Measurements from ENCODE around the gene ZFPM1.

The ZFPM1 gene

GRCh38 chr16:88532434-88533241 is 79.6 kb downstream of the ZFPM1 start:
- DNase-seq, result no peak

GRCh38 chr16:88533381-88533917 is 80.4 kb downstream of the ZFPM1 start:
- no peak for DNase-seq

DNA sequence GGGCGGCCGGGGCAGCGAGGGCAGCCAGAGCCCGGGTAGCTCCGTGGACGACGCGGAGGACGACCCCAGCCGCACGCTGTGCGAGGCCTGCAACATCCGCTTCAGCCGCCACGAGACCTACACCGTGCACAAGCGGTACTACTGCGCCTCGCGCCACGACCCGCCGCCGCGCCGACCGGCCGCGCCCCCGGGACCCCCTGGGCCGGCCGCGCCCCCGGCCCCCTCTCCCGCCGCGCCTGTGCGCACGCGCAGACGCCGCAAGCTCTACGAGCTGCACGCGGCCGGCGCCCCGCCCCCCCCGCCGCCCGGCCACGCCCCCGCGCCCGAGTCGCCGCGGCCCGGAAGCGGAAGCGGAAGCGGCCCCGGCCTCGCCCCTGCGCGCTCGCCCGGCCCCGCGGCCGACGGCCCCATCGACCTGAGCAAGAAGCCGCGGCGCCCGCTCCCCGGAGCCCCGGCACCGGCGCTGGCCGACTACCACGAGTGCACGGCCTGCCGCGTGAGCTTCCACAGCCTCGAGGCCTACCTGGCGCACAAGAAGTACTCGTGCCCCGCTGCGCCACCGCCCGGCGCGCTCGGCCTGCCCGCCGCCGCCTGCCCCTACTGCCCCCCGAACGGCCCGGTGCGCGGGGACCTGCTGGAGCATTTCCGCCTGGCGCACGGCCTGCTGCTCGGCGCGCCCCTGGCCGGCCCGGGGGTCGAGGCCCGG is 81.0 kb downstream of the ZFPM1 start:
- DNase-seq, result peak; percentile 77

DNA sequence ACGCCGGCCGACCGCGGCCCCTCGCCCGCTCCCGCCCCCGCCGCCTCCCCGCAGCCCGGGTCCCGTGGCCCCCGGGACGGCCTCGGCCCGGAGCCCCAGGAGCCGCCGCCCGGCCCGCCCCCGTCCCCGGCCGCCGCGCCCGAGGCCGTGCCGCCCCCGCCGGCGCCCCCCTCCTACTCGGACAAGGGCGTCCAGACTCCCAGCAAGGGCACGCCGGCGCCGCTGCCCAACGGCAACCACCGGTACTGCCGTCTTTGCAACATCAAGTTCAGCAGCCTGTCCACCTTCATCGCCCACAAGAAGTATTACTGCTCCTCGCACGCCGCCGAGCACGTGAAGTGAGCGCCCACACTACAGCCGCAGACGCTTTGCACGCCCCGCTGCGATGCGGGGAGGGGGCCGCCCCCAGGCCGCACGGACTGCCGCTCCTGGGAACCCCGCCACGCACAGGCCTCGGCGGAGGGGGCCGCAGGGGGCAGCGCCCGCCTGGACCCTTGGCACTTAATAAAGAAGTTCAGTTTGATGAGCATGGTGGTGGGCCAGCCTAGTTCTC is 81.6 kb downstream of the ZFPM1 start:
- DNase-seq, result no peak

DNA sequence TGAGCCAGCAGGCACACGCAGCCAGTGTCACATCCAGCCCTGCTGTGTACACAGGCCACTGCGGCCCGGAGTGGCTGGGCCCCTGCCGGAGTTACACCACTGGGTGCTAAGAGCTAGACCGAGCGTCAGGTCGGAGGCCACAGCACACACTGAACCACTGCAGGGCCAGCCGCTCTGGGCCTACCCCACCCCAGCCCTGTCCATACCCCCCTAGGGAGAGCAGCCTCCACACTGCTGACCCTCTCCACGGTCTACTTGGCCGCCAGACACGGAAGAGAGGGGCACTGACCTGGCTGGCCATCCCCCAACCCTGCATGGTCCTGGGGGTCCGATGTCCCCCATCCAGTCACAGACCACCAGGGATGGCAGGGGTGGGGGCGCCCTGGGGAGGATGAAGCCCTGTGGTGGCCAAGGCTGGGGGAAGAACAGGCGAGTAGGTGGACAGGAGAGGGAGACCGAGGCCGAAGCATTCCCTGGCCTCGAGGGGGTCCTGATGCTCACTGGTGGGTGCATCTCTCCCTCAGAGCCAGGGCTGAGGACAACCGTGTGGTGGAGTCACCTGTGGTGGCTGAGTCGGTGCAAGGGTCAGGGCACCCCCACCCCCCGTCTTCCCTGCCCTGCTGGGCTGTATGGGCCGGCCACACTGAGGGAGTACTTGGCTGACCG is 82.2 kb downstream of the ZFPM1 start:
- DNase-seq, result no peak

DNA sequence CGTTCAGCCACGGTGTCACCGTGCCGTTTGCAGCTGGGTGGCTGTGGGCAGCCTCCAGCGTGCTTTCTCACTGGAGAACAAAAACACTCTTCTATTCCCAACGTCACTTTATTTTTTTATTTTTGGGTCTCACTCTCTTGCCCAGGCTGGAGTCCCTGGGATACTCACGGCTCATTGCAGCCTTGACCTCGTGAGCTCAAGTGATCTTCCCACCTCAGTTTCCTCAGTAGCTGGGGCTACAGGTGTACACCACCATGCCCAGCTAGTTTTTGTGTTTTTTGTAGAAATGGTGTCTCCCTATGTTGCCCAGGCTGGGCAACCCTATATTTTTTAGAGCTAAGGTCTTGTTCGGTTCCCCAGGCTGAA is 82.8 kb downstream of the ZFPM1 start:
- no peak for DNase-seq

DNA sequence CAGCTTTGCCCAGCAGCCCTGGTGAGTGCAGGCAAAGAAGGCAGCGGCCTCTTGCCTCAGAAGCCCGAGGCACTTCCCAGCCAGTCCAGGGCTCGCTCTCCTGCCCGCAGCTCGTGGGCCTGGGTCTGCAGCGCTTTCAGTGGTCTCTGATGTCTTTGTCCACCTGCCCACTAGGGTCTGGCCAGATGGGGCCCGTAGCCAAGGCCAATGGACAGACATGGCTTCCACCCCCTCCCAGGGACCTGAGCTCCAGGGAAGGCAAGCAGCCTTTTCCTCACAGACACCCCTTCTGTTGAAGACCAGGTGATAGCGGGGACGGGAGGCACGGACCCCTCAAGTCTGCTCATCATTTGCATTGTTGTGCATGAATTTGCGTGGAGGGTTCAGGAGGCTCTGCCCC is 83.4 kb downstream of the ZFPM1 start:
- no peak for DNase-seq

DNA sequence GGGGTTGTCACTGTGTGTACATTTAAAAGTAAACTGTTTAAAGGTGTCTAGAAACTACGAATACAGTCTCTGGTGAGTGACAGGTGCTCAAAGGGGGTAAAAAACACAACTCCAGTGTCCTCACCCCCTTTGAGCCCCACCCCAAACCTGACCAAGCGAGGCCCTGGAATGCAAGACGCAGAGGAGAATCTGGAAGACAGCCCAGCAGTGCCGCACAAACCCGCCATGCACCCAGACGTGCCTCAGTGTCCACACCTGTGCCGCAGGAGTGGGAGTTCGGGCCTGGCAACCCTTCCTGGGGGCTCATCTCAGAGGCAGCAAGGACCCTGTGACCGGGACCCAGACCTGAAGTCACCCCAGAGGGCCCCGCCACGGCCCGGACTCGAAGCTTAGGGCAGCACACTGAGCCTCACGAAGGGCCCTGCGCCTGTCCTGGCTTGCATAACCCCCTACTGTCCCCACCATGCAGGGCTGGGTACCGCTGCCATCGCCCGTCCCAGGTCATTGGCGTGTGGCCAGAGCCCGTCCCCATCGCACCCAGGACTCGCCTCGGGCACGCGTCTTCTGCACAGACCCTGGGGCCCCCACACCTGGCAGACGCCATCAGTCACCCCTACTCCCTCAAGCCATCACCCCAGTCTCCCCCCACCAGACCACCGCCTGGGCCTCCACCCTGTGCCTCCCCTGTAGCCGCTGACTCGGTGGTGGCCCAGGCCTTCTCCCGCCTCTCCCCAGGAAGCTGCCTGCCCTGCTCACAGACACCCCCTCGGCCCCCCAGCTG is 84.1 kb downstream of the ZFPM1 start:
- no peak for DNase-seq

- DNase-seq, result no peak
These were observed 84.8 kb downstream of the ZFPM1 start for GRCh38 chr16:88537859-88538258.

- no peak for DNase-seq
These were observed 85.4 kb downstream of the ZFPM1 start for GRCh38 chr16:88538366-88539060.

DNA sequence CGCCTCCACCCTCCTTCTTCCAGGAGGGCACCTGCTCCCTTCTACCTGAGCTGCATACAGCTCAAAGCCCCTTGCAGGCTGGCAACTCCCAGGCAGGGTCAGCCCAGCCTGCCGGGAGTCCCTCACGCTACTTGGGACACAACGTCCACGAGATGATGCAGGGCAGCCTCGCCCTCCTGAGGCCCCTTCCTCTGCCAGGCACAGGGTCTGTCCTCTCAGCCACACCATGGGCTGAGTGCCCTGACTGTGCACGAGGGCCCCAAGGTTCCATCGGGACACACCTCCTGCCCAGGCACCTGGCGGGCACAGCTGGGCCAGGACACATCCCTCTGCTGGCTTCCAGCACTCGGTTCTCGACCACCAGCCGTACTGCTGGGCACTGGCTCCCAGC is 86.2 kb downstream of the ZFPM1 start:
- DNase-seq, result no peak

- no peak for DNase-seq
These were observed 86.7 kb downstream of the ZFPM1 start for GRCh38 chr16:88539652-88540345.

GRCh38 chr16:88540346-88540977 is 87.4 kb downstream of the ZFPM1 start:
- DNase-seq, result no peak

- no peak for DNase-seq
These were observed 88.9 kb downstream of the ZFPM1 start for GRCh38 chr16:88541831-88542616.

DNA sequence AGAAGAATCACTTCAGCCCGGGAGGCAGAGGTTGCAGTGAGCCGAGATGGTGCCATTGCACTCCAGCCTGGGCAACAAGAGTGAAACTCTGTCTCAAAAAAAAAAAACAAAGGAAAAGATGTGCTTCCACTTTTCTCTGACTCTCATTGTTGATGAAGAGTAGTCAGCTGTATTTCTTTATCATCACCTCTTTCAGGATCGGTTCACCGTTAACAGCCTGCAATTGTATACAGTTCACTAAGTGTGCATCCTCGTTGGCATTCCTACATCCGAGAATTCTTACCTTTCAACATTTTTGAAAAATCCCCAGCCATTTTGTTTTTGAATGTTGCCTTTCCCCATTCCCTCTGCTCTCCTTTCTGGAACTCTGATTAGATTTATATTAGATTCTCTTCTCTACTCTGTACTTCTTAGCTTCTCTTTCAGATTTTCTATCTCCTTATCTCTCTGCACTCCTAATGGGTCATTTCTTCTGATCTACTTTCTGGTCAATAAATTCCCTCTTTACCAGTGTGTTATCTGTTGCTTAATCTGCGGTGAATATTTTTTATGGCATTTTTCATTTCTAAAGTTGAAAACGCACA is 90.2 kb downstream of the ZFPM1 start:
- no peak for DNase-seq

GRCh38 chr16:88545781-88546180 is 92.7 kb downstream of the ZFPM1 start:
- DNase-seq, result no peak

DNA sequence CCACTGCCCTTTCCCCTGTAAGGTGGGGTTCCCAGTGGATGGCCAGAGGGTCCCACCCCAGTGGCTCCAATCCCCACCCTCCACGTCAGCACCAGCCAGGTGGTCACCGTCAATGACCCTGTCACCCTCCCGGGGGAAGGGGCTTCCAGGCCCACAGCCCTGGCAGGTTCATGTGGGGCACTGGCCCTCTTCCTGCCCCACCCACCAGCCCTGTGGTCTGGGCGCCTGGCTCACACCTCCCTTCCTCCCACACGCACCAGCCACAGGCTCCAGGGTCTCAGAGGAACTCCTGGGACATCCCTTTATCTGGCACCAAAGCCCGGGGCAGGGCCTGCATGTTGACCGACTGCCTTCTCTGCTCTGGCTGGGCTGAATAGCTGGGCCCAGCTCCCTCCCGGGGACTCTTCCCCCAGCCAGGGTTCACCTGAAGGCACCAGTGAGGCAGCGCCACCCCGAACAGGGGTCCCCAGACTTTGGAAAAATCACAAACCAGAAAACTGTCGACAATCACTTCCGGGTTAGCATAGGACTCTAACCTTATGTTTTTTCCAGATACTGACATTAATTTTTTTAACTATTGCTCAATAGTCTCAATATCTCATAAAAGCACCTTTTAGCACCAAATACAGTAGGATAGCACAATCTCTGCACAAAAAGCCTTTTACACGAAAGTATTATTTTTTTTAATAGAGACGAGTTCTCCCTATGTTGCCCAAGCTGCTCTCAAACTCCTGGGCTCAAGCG is 95.2 kb downstream of the ZFPM1 start:
- no peak for DNase-seq

GRCh38 chr16:88548985-88549384 is 95.9 kb downstream of the ZFPM1 start:
- DNase-seq, result no peak

All from activated effector memory CD4-positive, alpha-beta T cell treated with Interleukin-2 at 50 U/mL for 16 hours (primary cell).